ENCODE results near the gene SLITRK5.

The SLITRK5 gene

GRCh38 chr13:87667686-87668085 lies 3.5 kb upstream of the SLITRK5 start:
- CTCF ChIA-PET: interaction anchor here (0.7 kb wide), 1 partner anchor 9 kb away, joined by 3 read pairs; no protein-coding TSS in a partner anchor
- POLR2A ChIA-PET: no interaction called here
- TF ChIP-seq CTCF (IDR thresholded peaks at IDR 0.05; ENCODE audit: insufficient read depth, low read length, missing control alignments): no peak

GRCh38 chr13:87669379-87669978 lies 1.7 kb upstream of the SLITRK5 start:
- H3K4me3 ChIP-seq (ENCODE audit: low read depth, low read length): no peak overlapping the region
- ChIA-PET POLR2A (no interaction called here), CTCF (no interaction called here)
- no peak for TF ChIP-seq CTCF (IDR thresholded peaks at IDR 0.05; ENCODE audit: insufficient read depth, low read length, missing control alignments)
- no peak for DNase-seq (ENCODE audit: low read depth, low spot score)

More at GRCh38 chr13:87667686-87668085, 3.5 kb upstream of the SLITRK5 start:
- no peak overlapping the region for H3K4me3 ChIP-seq (ENCODE audit: low read depth, low read length)
- no peak for DNase-seq (ENCODE audit: low read depth, low spot score)

GRCh38 chr13:87671753-87672605 lies 808 bp downstream of the SLITRK5 start:
- CTCF ChIA-PET: no interaction called here
- TF ChIP-seq CTCF (IDR thresholded peaks at IDR 0.05; ENCODE audit: insufficient read depth, low read length, missing control alignments): no peak
- POLR2A ChIA-PET: no interaction called here
- DNase-seq (ENCODE audit: low read depth, low spot score): no peak
- H3K4me3 ChIP-seq (ENCODE audit: low read depth, low read length): no peak overlapping the region

GRCh38 chr13:87674247-87674738 lies 3.1 kb downstream of the SLITRK5 start:
- TF ChIP-seq CTCF (IDR thresholded peaks at IDR 0.05; ENCODE audit: insufficient read depth, low read length, missing control alignments): no peak
- no peak overlapping the region for H3K4me3 ChIP-seq (ENCODE audit: low read depth, low read length)
- CTCF ChIA-PET: no interaction called here
- DNase-seq (ENCODE audit: low read depth, low spot score): no peak
- POLR2A ChIA-PET: no interaction called here

- DNase-seq (ENCODE audit: low read depth, low spot score): no peak
- no peak overlapping the region for H3K4me3 ChIP-seq (ENCODE audit: low read depth, low read length)
- ChIA-PET POLR2A (no interaction called here), CTCF (no interaction called here)
- TF ChIP-seq CTCF (IDR thresholded peaks at IDR 0.05; ENCODE audit: insufficient read depth, low read length, missing control alignments): no peak
These were observed 4.7 kb downstream of the SLITRK5 start for GRCh38 chr13:87675851-87676250.

All from AG04449 (cell line).